Adipocyte (in vitro differentiated cells): ENCODE results near the gene ATXN1.

Source experiments
- DNase-seq: peaks from one replicate; pipeline ENCODE4 v3.0.0-alpha.2; 2015; ENCODE audit warnings: low read depth
- H3K27me3 ChIP-seq: replicated peaks from 2 replicates; pipeline ENCODE4 v1.7.0; 2013; ENCODE audit warnings: mild to moderate bottlenecking, low read length, moderate library complexity; ENCODE audit not compliant: control insufficient read depth, insufficient read depth
- H3K36me3 ChIP-seq: 2 replicates; pipeline ENCODE4 v1.7.0; 2013; ENCODE audit warnings: low read length, mild to moderate bottlenecking, moderate library complexity; ENCODE audit not compliant: control insufficient read depth, insufficient read depth, severe bottlenecking
- H3K4me1 ChIP-seq: 2 replicates; pipeline ENCODE4 v1.7.0; 2013; ENCODE audit warnings: mild to moderate bottlenecking, low read length, moderate library complexity; ENCODE audit not compliant: control insufficient read depth, insufficient read depth
- H3K4me3 ChIP-seq: 2 replicates; pipeline ENCODE4 v1.7.0; 2013; ENCODE audit warnings: mild to moderate bottlenecking, low read length, moderate library complexity
- H3K9ac ChIP-seq: 2 replicates; pipeline ENCODE4 v1.7.0; 2013; ENCODE audit warnings: mild to moderate bottlenecking, low read length, moderate library complexity
- H3K9me3 ChIP-seq: 2 replicates; pipeline ENCODE4 v1.7.0; 2013; ENCODE audit warnings: mild to moderate bottlenecking, low read length, moderate library complexity; ENCODE audit not compliant: control insufficient read depth

ATXN1 gene

DNA sequence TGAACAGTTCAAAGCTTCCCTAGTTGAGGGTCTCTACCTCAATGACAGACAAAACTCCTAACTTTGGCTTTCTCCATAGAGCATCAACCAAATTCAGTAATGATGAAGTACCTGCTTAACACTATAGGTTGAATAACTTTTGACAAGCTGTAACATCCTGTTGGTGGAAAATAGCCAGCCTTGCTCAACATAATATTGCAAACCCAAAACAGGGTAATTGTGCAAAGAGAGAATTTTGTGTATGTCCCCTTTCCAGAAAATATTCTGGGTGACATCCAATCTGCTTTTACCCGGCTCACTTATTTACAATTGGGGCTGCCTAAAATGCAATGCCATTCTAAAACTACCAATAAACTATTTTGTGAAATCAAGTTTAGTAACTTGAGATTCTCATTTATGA lies 72.8 kb downstream of the ATXN1 start:
- Histone ChIP-seq H3K27me3 (no peaks in the 10 kb centered on the region), H3K9me3 (no peaks in the 10 kb centered on the region), H3K4me1 (peaks cover 41% of the 10 kb centered on the region), H3K4me3 (no peak overlapping the region), H3K36me3 (no peaks in the 10 kb centered on the region), H3K9ac (no peak overlapping the region)
- DNase-seq, result no peak

DNA sequence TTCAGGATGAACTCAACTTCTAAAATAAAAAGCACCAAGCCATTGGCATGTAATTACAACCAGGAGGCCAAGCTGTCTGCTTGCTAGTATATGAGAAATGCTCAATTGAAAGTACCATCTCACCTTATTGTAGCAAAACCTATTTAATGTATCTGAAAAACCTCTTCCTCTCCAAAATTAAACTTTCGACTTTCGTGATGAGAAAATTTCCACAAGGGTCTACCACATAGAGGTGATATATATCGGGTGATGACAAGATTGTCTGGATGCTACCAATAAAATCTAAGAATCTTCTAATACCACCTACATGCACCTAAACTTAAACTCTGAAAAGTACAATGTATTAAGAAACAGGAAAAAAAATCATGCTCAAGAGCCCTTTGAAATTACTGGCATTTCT lies 74.2 kb downstream of the ATXN1 start:
- Histone ChIP-seq H3K9me3 (no peaks in the 10 kb centered on the region), H3K4me1 (peaks cover 46% of the 10 kb centered on the region), H3K4me3 (no peak overlapping the region), H3K9ac (no peak overlapping the region), H3K27me3 (no peaks in the 10 kb centered on the region), H3K36me3 (no peaks in the 10 kb centered on the region)
- DNase-seq, result no peak

DNA sequence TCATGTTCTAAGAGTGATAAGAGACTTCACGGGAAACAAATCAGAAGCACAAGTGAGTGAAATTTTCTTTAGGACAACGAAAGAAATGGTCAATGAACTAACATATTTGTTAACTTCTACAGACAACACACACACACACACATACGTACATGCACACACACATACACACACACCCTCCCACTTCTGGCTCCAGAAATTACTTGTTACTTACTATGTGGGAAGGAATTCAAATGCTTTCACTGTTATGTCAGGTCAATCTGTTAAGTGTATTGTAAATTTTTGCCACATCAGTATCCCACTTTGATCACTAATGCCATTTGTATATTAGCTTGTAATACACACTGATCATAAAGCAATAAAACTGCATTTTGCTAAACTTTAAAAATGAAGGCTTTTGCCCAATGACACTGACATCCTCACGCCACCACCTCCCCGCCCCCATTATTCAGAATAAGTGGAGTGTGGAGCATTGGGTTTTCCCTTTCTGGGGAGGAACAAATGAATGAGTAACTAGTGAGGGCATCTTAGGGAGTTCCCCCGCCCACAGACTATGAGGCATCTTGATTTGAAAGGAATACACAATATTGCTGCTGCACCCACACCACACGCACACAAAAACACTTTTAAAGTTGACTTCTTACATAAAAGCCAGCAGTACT lies 76.2 kb downstream of the ATXN1 start:
- Histone ChIP-seq H3K4me1 (peaks cover 46% of the 10 kb centered on the region), H3K27me3 (no peaks in the 10 kb centered on the region), H3K9ac (no peak overlapping the region), H3K9me3 (no peaks in the 10 kb centered on the region), H3K4me3 (no peak overlapping the region), H3K36me3 (no peaks in the 10 kb centered on the region)
- DNase-seq, result peak; percentile 65

DNA sequence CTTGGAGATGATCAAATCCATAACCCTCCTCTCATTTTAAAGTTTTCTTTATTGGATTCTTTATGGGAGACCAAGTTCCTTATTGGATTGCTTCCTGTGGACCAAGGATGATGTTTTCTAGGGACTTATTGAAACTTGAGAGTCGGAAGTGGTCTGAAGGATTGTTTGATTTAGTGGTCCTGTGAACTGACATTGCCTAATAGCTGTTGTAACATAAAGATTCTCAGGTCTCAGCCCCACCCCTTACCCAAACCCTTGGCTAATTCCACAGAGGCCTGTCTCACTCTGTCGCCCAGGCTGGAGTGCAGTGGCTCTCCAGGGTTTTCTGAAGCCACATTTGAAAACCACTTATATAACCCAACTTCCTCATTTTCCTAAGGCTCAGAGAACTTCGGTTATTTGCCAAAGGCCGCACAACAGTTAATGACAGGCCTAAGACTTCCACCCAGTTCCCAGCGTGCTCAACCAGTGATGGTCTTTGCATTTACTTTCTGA lies 77.0 kb downstream of the ATXN1 start:
- Histone ChIP-seq H3K27me3 (no peaks in the 10 kb centered on the region), H3K9me3 (no peaks in the 10 kb centered on the region), H3K36me3 (no peaks in the 10 kb centered on the region), H3K4me3 (no peak overlapping the region), H3K4me1 (peaks cover 45% of the 10 kb centered on the region), H3K9ac (no peak overlapping the region)
- DNase-seq, result peak; percentile 30

DNA sequence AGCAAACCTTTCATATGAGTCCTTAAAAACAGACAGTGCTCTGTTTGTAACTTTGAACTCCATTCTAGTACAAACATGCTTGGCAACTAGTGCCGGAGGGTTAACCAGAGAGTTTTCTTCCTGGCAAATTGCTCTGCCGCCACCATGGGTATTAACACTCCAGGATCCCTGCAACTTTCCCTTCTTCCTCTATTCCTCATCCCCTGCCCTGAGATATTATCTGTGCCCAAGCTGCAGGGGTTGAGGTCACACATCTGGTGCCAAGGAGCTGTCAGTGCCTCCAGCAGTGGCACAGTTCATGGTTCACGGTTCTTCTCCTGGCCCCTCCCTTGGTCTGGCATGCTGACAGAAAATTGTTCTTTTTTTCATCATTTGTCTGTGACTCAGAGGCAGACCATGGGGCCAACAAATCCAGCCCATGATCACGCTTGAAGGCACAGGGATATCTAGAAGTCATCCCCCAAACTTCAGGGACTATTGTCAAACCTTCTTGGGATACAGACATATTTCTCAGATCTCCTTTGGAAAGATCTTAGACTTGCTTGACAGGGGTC lies 77.5 kb downstream of the ATXN1 start:
- H3K4me3 ChIP-seq, result no peak overlapping the region
- H3K4me1 ChIP-seq, result peaks cover 40% of the 10 kb centered on the region
- DNase-seq, result peak; percentile 77
- H3K9ac ChIP-seq, result no peak overlapping the region
- no peaks in the 10 kb centered on the region for H3K36me3 ChIP-seq
- no peaks in the 10 kb centered on the region for H3K27me3 ChIP-seq
- H3K9me3 ChIP-seq, result no peaks in the 10 kb centered on the region

DNA sequence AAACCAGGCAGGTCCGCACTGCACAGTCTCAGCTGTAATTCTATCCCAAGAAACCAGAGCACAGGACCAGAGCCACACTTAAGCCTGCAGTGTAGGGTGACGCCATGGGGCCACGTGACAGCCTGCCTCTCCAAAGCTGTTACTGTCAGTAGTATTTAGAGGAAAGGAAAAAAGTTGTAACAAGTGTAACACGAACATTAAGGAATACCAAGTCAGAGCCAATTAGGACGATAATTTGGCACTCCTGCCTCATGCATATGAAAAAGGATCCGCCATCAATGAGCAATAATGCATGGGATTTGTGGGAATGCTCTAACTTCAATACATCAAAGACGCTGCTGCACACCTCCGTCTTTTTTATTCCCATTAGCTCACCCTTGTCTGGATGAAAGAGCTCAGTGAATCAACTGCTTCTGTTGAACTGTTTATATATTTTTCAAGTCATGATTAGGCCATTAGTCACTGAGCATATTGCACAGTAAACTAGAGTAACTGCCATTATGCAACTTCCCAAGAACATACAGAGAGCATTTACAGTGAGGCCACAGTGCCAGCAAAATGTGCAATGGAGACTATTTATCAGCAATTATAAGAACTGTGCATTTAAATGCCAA lies 79.9 kb downstream of the ATXN1 start:
- Histone ChIP-seq H3K36me3 (no peaks in the 10 kb centered on the region), H3K27me3 (no peaks in the 10 kb centered on the region), H3K9me3 (no peaks in the 10 kb centered on the region), H3K4me1 (peaks cover 52% of the 10 kb centered on the region), H3K9ac (no peak overlapping the region), H3K4me3 (peak overlapping the region; percentile 2)
- DNase-seq, result peak; percentile 94

DNA sequence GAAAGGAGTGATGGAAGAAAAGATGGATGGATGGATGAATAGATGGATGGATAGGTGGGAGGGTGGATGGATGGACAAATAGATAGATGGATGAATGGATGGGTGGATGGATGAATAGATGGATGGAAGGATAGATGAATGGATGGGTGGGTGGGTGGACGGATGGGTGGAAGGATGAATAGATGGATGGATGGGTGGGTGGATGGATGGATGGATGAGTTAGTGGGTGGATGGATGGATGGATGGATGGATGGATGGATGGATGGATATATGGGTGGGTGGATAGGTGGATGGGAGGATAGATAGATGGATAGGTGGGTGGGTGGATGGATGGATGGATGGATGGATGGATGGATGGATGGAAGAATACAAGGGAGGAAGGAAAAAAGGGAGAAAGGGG lies 82.2 kb downstream of the ATXN1 start:
- no peak for DNase-seq
- Histone ChIP-seq H3K4me1 (peaks cover 59% of the 10 kb centered on the region), H3K4me3 (no peak overlapping the region), H3K9ac (no peak overlapping the region), H3K36me3 (no peaks in the 10 kb centered on the region), H3K9me3 (no peaks in the 10 kb centered on the region), H3K27me3 (no peaks in the 10 kb centered on the region)

DNA sequence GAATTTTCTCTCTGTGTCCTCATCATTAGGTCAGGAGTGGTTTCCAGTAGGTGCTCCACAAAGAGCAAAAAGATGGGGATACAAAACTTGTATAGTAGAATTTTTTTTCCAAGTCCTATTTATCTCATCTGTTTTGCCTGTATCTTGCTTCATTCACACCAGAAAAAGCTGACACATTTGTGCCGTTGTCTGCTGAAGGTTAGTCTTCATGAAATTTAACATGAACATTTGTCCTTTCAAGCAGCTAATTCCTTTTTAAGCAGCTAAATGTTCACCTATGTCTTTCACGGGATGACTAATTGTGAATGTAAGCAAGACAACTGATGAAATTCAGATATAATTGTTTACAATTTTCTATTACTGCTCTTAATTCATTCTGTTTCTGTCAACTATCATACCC lies 83.8 kb downstream of the ATXN1 start:
- H3K9me3 ChIP-seq, result no peaks in the 10 kb centered on the region
- no peak for DNase-seq
- H3K36me3 ChIP-seq, result no peaks in the 10 kb centered on the region
- H3K4me3 ChIP-seq, result no peak overlapping the region
- H3K27me3 ChIP-seq, result no peaks in the 10 kb centered on the region
- H3K9ac ChIP-seq, result peak overlapping the region; percentile 70
- H3K4me1 ChIP-seq, result peaks cover 53% of the 10 kb centered on the region

DNA sequence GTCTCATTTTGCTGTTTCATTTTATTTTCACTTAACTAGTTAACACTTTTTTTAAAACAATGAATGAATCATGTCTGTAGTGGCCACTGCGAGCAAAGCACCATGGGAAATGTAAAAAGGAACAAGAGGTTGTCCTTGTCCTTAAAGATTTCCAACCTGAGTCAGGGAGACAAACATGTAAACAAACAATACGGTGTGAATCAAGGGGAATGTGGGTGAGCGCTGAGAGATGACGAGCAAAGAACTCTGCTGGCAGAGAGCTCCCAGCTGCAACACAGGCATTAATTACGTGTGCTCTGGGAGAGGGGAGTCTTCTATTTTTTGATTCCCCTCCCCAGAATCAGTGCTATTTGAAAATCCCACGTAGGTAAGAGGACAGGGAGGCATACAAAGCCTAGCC lies 84.3 kb downstream of the ATXN1 start:
- H3K27me3 ChIP-seq, result no peaks in the 10 kb centered on the region
- peak overlapping the region; percentile 47 for H3K4me3 ChIP-seq

DNA sequence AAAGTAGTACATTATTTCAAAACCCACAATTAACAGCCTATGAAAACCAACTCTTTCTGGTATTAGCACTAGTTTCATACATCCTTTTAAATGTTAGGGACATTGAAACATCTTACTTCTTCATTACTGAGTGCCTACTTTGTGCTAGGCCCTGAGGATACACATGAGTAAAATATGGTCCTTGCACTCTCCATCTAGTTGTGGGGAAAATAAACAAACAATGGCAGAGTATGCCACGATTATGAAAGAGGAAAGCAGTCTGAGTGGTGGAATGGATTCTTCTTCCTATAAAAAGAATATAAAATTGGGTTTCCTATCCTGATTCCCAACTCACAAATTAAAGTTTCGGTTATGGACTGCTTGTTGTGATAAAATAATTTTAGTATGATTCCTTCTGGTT lies 84.9 kb downstream of the ATXN1 start:
- Histone ChIP-seq H3K9me3 (no peaks in the 10 kb centered on the region), H3K4me1 (peaks cover 53% of the 10 kb centered on the region), H3K4me3 (peak overlapping the region; percentile 47), H3K9ac (peak overlapping the region; percentile 70), H3K36me3 (no peaks in the 10 kb centered on the region), H3K27me3 (no peaks in the 10 kb centered on the region)
- DNase-seq, result peak; percentile 33

More for the DNA sequence above, 84.3 kb downstream of the ATXN1 start:
- Histone ChIP-seq H3K9me3 (no peaks in the 10 kb centered on the region), H3K4me1 (peaks cover 53% of the 10 kb centered on the region), H3K9ac (peak overlapping the region; percentile 70), H3K36me3 (no peaks in the 10 kb centered on the region)
- DNase-seq, result no peak

DNA sequence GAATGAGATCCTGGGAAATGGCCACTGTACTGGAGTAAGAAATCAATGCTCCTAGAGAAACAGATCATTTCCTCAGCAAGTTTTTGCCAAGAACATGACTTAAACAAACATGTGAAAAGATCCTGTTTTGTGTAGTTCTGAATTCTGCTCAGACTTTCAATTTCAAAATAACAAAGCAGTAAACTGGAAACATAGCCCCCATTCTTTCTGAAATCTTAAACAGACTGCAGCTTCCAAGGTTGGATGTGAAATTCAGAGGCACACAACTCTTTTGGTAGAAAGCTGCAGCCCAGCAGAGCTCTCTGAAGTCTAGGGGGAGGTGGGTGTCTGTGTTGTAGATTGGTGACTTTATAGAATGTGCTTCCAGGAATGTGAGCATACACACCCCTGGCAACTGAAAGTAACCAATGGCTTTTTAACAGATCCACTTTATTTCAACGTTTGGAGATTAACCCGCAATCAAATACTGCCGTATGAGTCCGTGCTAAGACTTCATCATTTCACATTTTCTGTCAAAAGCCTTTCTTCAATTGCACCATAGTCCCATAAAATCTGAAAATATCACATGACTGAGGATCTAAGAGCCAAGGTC lies 86.4 kb downstream of the ATXN1 start:
- DNase-seq, result peak; percentile 24
- peaks cover 62% of the 10 kb centered on the region for H3K4me1 ChIP-seq
- H3K27me3 ChIP-seq, result no peaks in the 10 kb centered on the region
- H3K36me3 ChIP-seq, result no peaks in the 10 kb centered on the region
- H3K9ac ChIP-seq, result peak overlapping the region; percentile 58
- H3K4me3 ChIP-seq, result peak overlapping the region; percentile 54
- no peaks in the 10 kb centered on the region for H3K9me3 ChIP-seq
